Endothelial cell of umbilical vein (primary cell): ENCODE data around the gene SLC6A1.

ENCODE experiments used
- FOS ChIP-seq: IDR thresholded peaks from 2 replicates; pipeline ENCODE4 v1.6.1; 2011; ENCODE audit warnings: mild to moderate bottlenecking, low read length, moderate library complexity, borderline replicate concordance; ENCODE audit not compliant: insufficient read depth
- GATA2 ChIP-seq: IDR thresholded peaks from 2 replicates; pipeline ENCODE4 v1.7.0; 2011; ENCODE audit warnings: low read depth, mild to moderate bottlenecking, moderate library complexity, mixed read lengths, low read length; ENCODE audit not compliant: insufficient read length, insufficient read depth
- JUN ChIP-seq: IDR thresholded peaks from 2 replicates; pipeline ENCODE4 v1.6.1; 2011; ENCODE audit warnings: borderline replicate concordance, low read depth; ENCODE audit not compliant: insufficient read length, insufficient read depth
- POLR2A ChIP-seq: IDR thresholded peaks from 2 replicates; pipeline ENCODE4 v1.6.1; 2012; ENCODE audit warnings: low read depth, mild to moderate bottlenecking, control low read depth, low read length
- TF ChIP-seq, protein P1 (sequence below), 2 donors: IDR thresholded peaks; 1 replicate in 1 of 2; 2 replicates in 1 of 2; pipeline ENCODE4 v1.5.1; 2011; ENCODE audit warnings: low read length in 2 of 2, mild to moderate bottlenecking in 2 of 2, moderate library complexity in 2 of 2, control low read depth in 1 of 2, inconsistent platforms in 1 of 2, low read depth in 1 of 2; ENCODE audit not compliant: insufficient read depth in 1 of 2; ENCODE audit errors: extremely low read depth in 1 of 2
- TF ChIP-seq, protein P2 (sequence below): IDR thresholded peaks from 2 replicates; pipeline ENCODE4 v1.6.1; 2011; ENCODE audit not compliant: insufficient read depth, insufficient read length

DNA sequence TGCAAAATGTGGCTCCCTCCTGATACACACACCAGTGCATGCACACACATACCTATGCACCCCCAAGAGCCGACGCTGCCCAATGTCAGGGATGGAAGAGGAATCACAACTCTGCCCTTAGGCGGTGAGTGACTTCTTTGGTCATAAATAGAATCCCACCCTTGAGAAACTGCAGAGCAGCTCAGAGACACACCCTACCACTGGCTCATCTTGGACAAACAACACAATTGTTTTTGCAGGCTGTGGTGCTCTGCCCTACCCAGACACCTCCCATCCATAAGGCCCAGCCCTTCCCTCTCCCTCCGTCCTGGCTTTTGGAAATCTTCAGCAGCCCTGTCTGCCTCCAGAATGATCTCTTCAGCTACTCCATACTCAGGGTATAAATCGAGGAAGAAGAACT lies 87.9 kb downstream of the SLC6A1 start:
- TF ChIP-seq, protein P1, sequence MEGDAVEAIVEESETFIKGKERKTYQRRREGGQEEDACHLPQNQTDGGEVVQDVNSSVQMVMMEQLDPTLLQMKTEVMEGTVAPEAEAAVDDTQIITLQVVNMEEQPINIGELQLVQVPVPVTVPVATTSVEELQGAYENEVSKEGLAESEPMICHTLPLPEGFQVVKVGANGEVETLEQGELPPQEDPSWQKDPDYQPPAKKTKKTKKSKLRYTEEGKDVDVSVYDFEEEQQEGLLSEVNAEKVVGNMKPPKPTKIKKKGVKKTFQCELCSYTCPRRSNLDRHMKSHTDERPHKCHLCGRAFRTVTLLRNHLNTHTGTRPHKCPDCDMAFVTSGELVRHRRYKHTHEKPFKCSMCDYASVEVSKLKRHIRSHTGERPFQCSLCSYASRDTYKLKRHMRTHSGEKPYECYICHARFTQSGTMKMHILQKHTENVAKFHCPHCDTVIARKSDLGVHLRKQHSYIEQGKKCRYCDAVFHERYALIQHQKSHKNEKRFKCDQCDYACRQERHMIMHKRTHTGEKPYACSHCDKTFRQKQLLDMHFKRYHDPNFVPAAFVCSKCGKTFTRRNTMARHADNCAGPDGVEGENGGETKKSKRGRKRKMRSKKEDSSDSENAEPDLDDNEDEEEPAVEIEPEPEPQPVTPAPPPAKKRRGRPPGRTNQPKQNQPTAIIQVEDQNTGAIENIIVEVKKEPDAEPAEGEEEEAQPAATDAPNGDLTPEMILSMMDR (IDR thresholded peaks at IDR 0.05; ENCODE audit: extremely low read depth in 1 of 2, insufficient read depth in 1 of 2, low read depth in 1 of 2, low read length in 2 of 2): no peak
- TF ChIP-seq JUN: no peak
- no peak for TF ChIP-seq FOS
- TF ChIP-seq, protein P2, sequence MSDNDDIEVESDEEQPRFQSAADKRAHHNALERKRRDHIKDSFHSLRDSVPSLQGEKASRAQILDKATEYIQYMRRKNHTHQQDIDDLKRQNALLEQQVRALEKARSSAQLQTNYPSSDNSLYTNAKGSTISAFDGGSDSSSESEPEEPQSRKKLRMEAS: no peak
- TF ChIP-seq GATA2: no peak
- TF ChIP-seq POLR2A: no peak
